Measurements from ENCODE around the gene GPBAR1. TPM values are rescaled to one million over a fixed set of nuclear protein-coding genes. Genes with fewer than 3 reads are reported as not detected.

The GPBAR1 gene
- total and polyA plus RNA-seq, 2 donors (not counting 1 experiment from before 2014, with no cell fraction given): 0.66 to 0.81 TPM

GRCh38 chr2:218264773-218265561, 4.2 kb downstream of the GPBAR1 start:
- intact Hi-C loops (cut with micrococcal nuclease): no loop called here

More at GRCh38 chr2:218264773-218265561, 4.2 kb downstream of the GPBAR1 start:
- no peaks in the 10 kb centered on the region for H3K9me3 ChIP-seq (ENCODE audit: control extremely low read depth in 1 of 3, control insufficient read depth in 2 of 3, insufficient read depth in 1 of 3, low read length in 2 of 3)
- TF ChIP-seq CTCF (IDR thresholded peaks at IDR 0.05) (no peak), EZH2 (IDR thresholded peaks at IDR 0.05; ENCODE audit: borderline replicate concordance, insufficient read depth, low read depth, low read length, poor library complexity, severe bottlenecking) (no peak)
- CTCF ChIA-PET: no interaction called here
- no peaks in the 10 kb centered on the region for H3K27me3 Mint-ChIP-seq
- no peak overlapping the region for H3K27ac ChIP-seq (ENCODE audit: low read length in 2 of 2)
- DNase-seq (no peak), ATAC-seq (ENCODE audit: low read depth) (no peak)
- peaks cover 42% of the 10 kb centered on the region for H3K79me2 ChIP-seq (ENCODE audit: control insufficient read depth, insufficient read depth, low read length)
- no peak overlapping the region for H2AFZ ChIP-seq (ENCODE audit: insufficient read depth, low read depth, low read length, poor library complexity, severe bottlenecking)
- peaks cover 27% of the 10 kb centered on the region for H4K20me1 ChIP-seq (ENCODE audit: control insufficient read depth, insufficient read depth, low read length, poor library complexity, severe bottlenecking)
- POLR2A ChIA-PET: no interaction called here
- H3K9ac ChIP-seq (ENCODE audit: low read length): no peak overlapping the region
- peaks cover 0 to 51% of the 10 kb centered on the region in 2 experiments for H3K36me3 ChIP-seq (replicated peaks in 1 of 2; ENCODE audit: control extremely low read depth in 1 of 2, control insufficient read depth in 1 of 2, extremely low read depth in 1 of 2, insufficient read depth in 2 of 2, low read length in 1 of 2)
- peaks cover 51% of the 10 kb centered on the region for H3K4me1 Mint-ChIP-seq
- peaks cover 24 to 45% of the 10 kb centered on the region in 2 donors for H3K4me1 ChIP-seq (ENCODE audit: control insufficient read depth in 2 of 2, insufficient read depth in 2 of 2, low read length in 2 of 2)
- no peaks in the 10 kb centered on the region for H3K9me3 Mint-ChIP-seq (ENCODE audit: insufficient read depth)
- H3K27ac Mint-ChIP-seq: no peak overlapping the region
- 97% methylated on average over 21 of the region's 22 CpGs for WGBS (ENCODE audit: insufficient coverage)
- no peak overlapping the region for H3K4me3 Mint-ChIP-seq
- H3K4me3 ChIP-seq (ENCODE audit: control extremely low read depth in 1 of 5, extremely low read depth in 1 of 5, insufficient read depth in 1 of 5, low read depth in 2 of 5, low read length in 4 of 5): no peak overlapping the region
- H3K27me3 ChIP-seq (replicated peaks in 1 of 4; ENCODE audit: control extremely low read depth in 1 of 4, control insufficient read depth in 3 of 4, insufficient read depth in 4 of 4, low read length in 3 of 4): no peaks in the 10 kb centered on the region
- no peak overlapping the region for H3K4me2 ChIP-seq (replicated peaks; ENCODE audit: low read depth, low read length, poor library complexity, severe bottlenecking)
